PC-9 (cell line): Measurements from ENCODE around the gene PBX3. TPM values are rescaled to one million over a fixed set of nuclear protein-coding genes. Genes with fewer than 3 reads are reported as not detected.

Experiments
- BruUV-seq: library from RNA; stranded (reverse); fragments of 400-500 nt; replicated peaks from 2 replicates; lab custom pipeline; 2021; lab: Mats Ljungman, UMichigan
- CTCF ChIA-PET: fragments of 300-600 bp; sonication (Branson Sonifier 250); formaldehyde crosslinking; loops from one replicate; lab custom pipeline; 2022; ENCODE audit warnings: antibody characterized with exemption; lab: Charles Lee
- POLR2A ChIA-PET: fragments of 300-600 bp; sonication (Branson Sonifier 250); formaldehyde crosslinking; loops from one replicate; lab custom pipeline; 2022; ENCODE audit warnings: antibody characterized with exemption; ENCODE audit not compliant: unreplicated experiment; lab: Charles Lee
- DNase-seq, 2 experiments: peaks; one replicate each; pipeline versions ENCODE4 v3.0.0 to v3.0.0-alpha.2; 2015 to 2022; ENCODE audit warnings: mixed read lengths in 1 of 2
- H2AFZ ChIP-seq: fragments of 200-600 bp; sonication (generic); 2 replicates; pipeline ENCODE4 v1.8.1; 2017; ENCODE audit warnings: antibody characterized with exemption
- H3F3A ChIP-seq: fragments of 200-600 bp; sonication (generic); 2 replicates; pipeline ENCODE4 v1.8.1; 2017; ENCODE audit warnings: antibody characterized with exemption, mild to moderate bottlenecking, low read depth; ENCODE audit not compliant: insufficient read depth
- H3K27ac ChIP-seq: fragments of 200-600 bp; sonication (generic); 2 replicates; pipeline ENCODE4 v1.6.1; 2016; ENCODE audit warnings: mixed run types
- H3K27me3 ChIP-seq: fragments of 200-600 bp; sonication (generic); 2 replicates; pipeline ENCODE4 v1.6.1; 2016; ENCODE audit warnings: low read depth, mixed run types; ENCODE audit not compliant: insufficient read depth
- H3K36me3 ChIP-seq: fragments of 200-600 bp; sonication (generic); 2 replicates; pipeline ENCODE4 v1.6.1; 2016; ENCODE audit warnings: low read depth, mixed run types
- H3K4me1 ChIP-seq: fragments of 200-600 bp; sonication (generic); replicated peaks from 2 replicates; pipeline ENCODE4 v1.6.1; 2016; ENCODE audit warnings: mixed run types; ENCODE audit not compliant: insufficient read depth
- H3K4me2 ChIP-seq: fragments of 200-600 bp; sonication (generic); 2 replicates; pipeline ENCODE4 v1.6.1; 2017; ENCODE audit warnings: mixed run types
- H3K4me3 ChIP-seq: fragments of 200-600 bp; sonication (generic); 2 replicates; pipeline ENCODE4 v1.6.1; 2016; ENCODE audit warnings: mixed run types
- H3K79me2 ChIP-seq: fragments of 200-600 bp; sonication (generic); 2 replicates; pipeline ENCODE4 v1.6.1; 2017; ENCODE audit warnings: low read depth, mixed run types
- H3K9me2 ChIP-seq: fragments of 200-600 bp; sonication (generic); 2 replicates; pipeline ENCODE4 v1.8.1; 2017; ENCODE audit warnings: mild to moderate bottlenecking; ENCODE audit not compliant: insufficient read depth
- H3K9me3 ChIP-seq: fragments of 200-600 bp; sonication (generic); 2 replicates; pipeline ENCODE4 v1.8.1; 2016; ENCODE audit warnings: low read depth; ENCODE audit not compliant: insufficient read depth
- H4K20me1 ChIP-seq: fragments of 200-600 bp; sonication (generic); 2 replicates; pipeline ENCODE4 v1.8.1; 2017; ENCODE audit not compliant: insufficient read depth
- EZH2 ChIP-seq: fragments of 200-600 bp; sonication (generic); IDR thresholded peaks from 2 replicates; pipeline ENCODE4 v1.8.0; 2017; ENCODE audit warnings: antibody characterized with exemption, low read depth
- intact Hi-C: fragments of 100-400 bp; cut with micrococcal nuclease; formaldehyde crosslinking; loops from one replicate; pipeline ENCODE4 v1.10.0; 2022; ENCODE audit not compliant: unreplicated experiment
- total RNA-seq: library from RNA; stranded (reverse); gene quantifications from 2 replicates; pipeline ENCODE4 v1.2.3, GENCODE V29; 2021
- TF ChIP-seq, protein P1 (sequence below): fragments of 200-600 bp; sonication (generic); conservative IDR thresholded peaks from 2 replicates; pipeline ENCODE4 v1.6.1; 2017; ENCODE audit warnings: mixed run types, antibody characterized with exemption, mild to moderate bottlenecking, moderate library complexity

PBX3 gene
- total RNA-seq, 1 experiment from 2014 or later, result 18.3 TPM

DNA sequence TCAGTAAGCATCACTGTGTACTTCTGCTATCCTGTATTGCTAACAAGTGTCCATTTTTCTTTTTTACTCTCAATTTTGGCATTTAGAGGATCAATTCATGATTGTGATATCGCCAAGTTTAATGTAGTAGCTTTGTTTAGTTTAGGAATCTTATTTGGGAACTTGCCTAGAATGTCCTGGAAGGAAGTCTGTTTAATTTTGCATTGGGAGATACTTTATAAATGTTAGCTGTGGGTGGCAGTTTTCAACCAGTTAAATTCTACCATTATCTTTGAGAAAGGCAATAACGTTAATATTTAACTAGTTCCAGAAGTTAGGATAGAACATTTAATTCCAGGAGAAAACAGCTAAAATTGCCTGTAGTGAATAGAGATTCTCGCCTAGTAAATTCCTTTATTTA, 78.6 kb downstream of the PBX3 start:
- CTCF ChIA-PET, result no interaction called here
- intact Hi-C loops, result no loop called here
- no peaks in the 10 kb centered on the region for H4K20me1 ChIP-seq

DNA sequence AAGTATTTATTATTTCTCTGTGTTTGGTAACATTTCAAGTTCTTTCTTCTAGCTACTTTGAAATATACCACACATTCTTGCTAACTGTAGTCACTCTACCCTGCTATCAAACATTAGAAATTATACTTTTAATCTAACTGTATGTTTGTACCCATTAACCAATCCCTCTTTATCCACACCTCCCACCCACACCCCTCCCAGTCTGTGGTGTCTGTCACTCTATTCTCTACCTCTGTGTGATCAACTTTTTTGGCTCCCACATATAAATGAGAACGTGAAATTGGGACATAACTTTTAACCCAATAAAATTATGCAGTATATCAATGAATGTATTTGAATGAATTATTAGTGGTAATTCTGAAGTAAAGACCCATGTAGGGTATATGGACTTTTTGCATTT, 79.7 kb downstream of the PBX3 start:
- Histone ChIP-seq H2AFZ (no peak overlapping the region), H3K36me3 (no peaks in the 10 kb centered on the region), H3K4me3 (no peak overlapping the region), H3K4me2 (no peak overlapping the region), H4K20me1 (no peaks in the 10 kb centered on the region), H3K27me3 (no peaks in the 10 kb centered on the region), H3K27ac (no peak overlapping the region), H3K4me1 (no peaks in the 10 kb centered on the region), H3K9me2 (no peaks in the 10 kb centered on the region; the same call in 1 of the 2 replicates), H3K9me3 (no peaks in the 10 kb centered on the region), H3K79me2 (no peaks in the 10 kb centered on the region), H3F3A (no peaks in the 10 kb centered on the region)
- TF ChIP-seq, protein P1, sequence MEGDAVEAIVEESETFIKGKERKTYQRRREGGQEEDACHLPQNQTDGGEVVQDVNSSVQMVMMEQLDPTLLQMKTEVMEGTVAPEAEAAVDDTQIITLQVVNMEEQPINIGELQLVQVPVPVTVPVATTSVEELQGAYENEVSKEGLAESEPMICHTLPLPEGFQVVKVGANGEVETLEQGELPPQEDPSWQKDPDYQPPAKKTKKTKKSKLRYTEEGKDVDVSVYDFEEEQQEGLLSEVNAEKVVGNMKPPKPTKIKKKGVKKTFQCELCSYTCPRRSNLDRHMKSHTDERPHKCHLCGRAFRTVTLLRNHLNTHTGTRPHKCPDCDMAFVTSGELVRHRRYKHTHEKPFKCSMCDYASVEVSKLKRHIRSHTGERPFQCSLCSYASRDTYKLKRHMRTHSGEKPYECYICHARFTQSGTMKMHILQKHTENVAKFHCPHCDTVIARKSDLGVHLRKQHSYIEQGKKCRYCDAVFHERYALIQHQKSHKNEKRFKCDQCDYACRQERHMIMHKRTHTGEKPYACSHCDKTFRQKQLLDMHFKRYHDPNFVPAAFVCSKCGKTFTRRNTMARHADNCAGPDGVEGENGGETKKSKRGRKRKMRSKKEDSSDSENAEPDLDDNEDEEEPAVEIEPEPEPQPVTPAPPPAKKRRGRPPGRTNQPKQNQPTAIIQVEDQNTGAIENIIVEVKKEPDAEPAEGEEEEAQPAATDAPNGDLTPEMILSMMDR, result no peak
- no peak for TF ChIP-seq EZH2
- no peak for DNase-seq
- no TSS peak for BruUV-seq
- intact Hi-C loops, result no loop called here
- CTCF ChIA-PET, result no interaction called here
- POLR2A ChIA-PET, result no interaction called here

More for the DNA sequence above, 78.6 kb downstream of the PBX3 start:
- Histone ChIP-seq H3K27ac (no peak overlapping the region), H3K4me1 (no peaks in the 10 kb centered on the region), H3K36me3 (no peaks in the 10 kb centered on the region), H3K9me2 (no peaks in the 10 kb centered on the region; the same call in 1 of the 2 replicates), H3F3A (no peaks in the 10 kb centered on the region), H3K4me2 (no peak overlapping the region), H3K9me3 (no peaks in the 10 kb centered on the region), H3K27me3 (no peaks in the 10 kb centered on the region), H2AFZ (no peak overlapping the region), H3K79me2 (no peaks in the 10 kb centered on the region), H3K4me3 (no peak overlapping the region)
- no peak for DNase-seq
- TF ChIP-seq EZH2, result no peak
- TF ChIP-seq, protein P1, result no peak
- POLR2A ChIA-PET, result no interaction called here
- BruUV-seq, result no TSS peak

DNA sequence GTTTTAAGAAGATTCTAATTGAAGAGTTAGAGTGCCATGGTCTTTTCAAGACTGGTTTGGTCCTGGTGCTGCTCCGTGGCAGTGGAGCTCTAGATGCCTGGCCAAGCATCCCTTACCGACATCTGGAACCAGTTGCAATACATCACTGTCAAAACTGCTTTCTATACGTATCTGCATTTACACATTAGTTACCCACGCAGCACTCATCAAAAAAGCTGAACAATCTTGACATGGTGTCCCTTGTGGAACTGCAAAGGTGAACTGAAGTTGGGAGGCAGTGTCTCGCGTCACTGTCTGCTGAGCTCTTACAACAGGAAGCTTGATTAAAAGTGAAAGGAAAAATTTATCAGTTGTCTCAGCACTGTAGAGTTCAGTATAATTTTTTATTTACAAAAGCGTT, 82.6 kb downstream of the PBX3 start:
- H3K4me3 ChIP-seq, result no peak overlapping the region
- DNase-seq, result no peak
- ChIA-PET POLR2A (interaction anchor here (0.6 kb wide), 1 partner anchor 288 kb away, joined by 6 read pairs; no protein-coding TSS in a partner anchor), CTCF (no interaction called here)
- H2AFZ ChIP-seq, result no peak overlapping the region
- intact Hi-C loops, result no loop called here
- TF ChIP-seq EZH2, result no peak
- TF ChIP-seq, protein P1, result no peak
- no peaks in the 10 kb centered on the region for H3F3A ChIP-seq
- no peaks in the 10 kb centered on the region for H4K20me1 ChIP-seq
- BruUV-seq, result no TSS peak
- no peak overlapping the region for H3K27ac ChIP-seq
- H3K79me2 ChIP-seq, result no peaks in the 10 kb centered on the region
- H3K9me2 ChIP-seq, result no peaks in the 10 kb centered on the region
- no peak overlapping the region for H3K4me2 ChIP-seq
- no peaks in the 10 kb centered on the region for H3K27me3 ChIP-seq
- no peaks in the 10 kb centered on the region for H3K36me3 ChIP-seq
- H3K4me1 ChIP-seq, result no peaks in the 10 kb centered on the region
- no peaks in the 10 kb centered on the region for H3K9me3 ChIP-seq
